SU-DHL-6 (cell line): ENCODE measurements around the gene HCAR1.

Experiments used
- H2AFZ ChIP-seq: fragments of 200-600 bp; sonication (generic); 2 replicates; pipeline ENCODE4 v1.6.1; 2014; ENCODE audit warnings: low read depth, mild to moderate bottlenecking, moderate library complexity, mixed read lengths, antibody characterized with exemption, low read length; ENCODE audit not compliant: severe bottlenecking
- H3F3A ChIP-seq: fragments of 200-600 bp; shearing (Covaris generic); 2 replicates; pipeline ENCODE4 v1.6.0; 2016; ENCODE audit warnings: antibody characterized with exemption, mild to moderate bottlenecking; ENCODE audit not compliant: insufficient read depth
- H3K27ac ChIP-seq: fragments of 200-600 bp; sonication (generic); 2 replicates; pipeline ENCODE4 v1.5.1; 2016; ENCODE audit warnings: low read depth, mild to moderate bottlenecking, low read length, moderate library complexity, mixed read lengths
- H3K27me3 ChIP-seq: fragments of 200-600 bp; sonication (generic), shearing (Covaris generic); 2 replicates; pipeline ENCODE4 v1.6.0; 2014; ENCODE audit warnings: mild to moderate bottlenecking, low read length
- H3K36me3 ChIP-seq: fragments of 200-600 bp; sonication (generic); 2 replicates; pipeline ENCODE4 v1.6.1; 2014; ENCODE audit warnings: mild to moderate bottlenecking, low read length, mixed read lengths
- H3K4me2 ChIP-seq: fragments of 300-600, 200-600 bp; shearing (Covaris generic), sonication (generic); 2 replicates; pipeline ENCODE4 v1.6.0; 2014; ENCODE audit warnings: low read length, low read depth, mild to moderate bottlenecking; ENCODE audit not compliant: poor library complexity, severe bottlenecking
- H3K4me3 ChIP-seq: fragments of 200-600 bp; sonication (generic); 2 replicates; pipeline ENCODE4 v1.5.1; 2014; ENCODE audit warnings: antibody characterized with exemption, low read length, mild to moderate bottlenecking, mixed read lengths; ENCODE audit not compliant: insufficient read depth, poor library complexity, severe bottlenecking
- H3K79me2 ChIP-seq: fragments of 200-600 bp; sonication (generic); 2 replicates; pipeline ENCODE4 v1.6.1; 2014; ENCODE audit warnings: mild to moderate bottlenecking, low read length, moderate library complexity; ENCODE audit not compliant: insufficient read depth
- H3K9ac ChIP-seq: fragments of 200-600 bp; sonication (generic); 2 replicates; pipeline ENCODE4 v1.7.0; 2014; ENCODE audit warnings: mild to moderate bottlenecking, low read length
- H3K9me2 ChIP-seq: fragments of 200-600 bp; sonication (generic); replicated peaks from 2 replicates; pipeline ENCODE4 v1.6.1; 2014; ENCODE audit warnings: low read length; ENCODE audit not compliant: insufficient read depth
- H3K9me3 ChIP-seq: fragments of 200-600 bp; sonication (generic); 2 replicates; pipeline ENCODE4 v1.6.1; 2014; ENCODE audit warnings: low read length, mixed read lengths; ENCODE audit not compliant: insufficient read depth
- H4K20me1 ChIP-seq: fragments of 200-600 bp; sonication (generic); 2 replicates; pipeline ENCODE4 v1.6.1; 2014; ENCODE audit warnings: low read depth, mild to moderate bottlenecking, antibody characterized with exemption, low read length, moderate library complexity, mixed read lengths
- EZH2phosphoT487 ChIP-seq: fragments of 200-600 bp; sonication (generic), shearing (Covaris generic); conservative IDR thresholded peaks from 2 replicates; pipeline ENCODE4 v1.6.1; 2018; ENCODE audit warnings: mild to moderate bottlenecking, antibody characterized with exemption, low read length, moderate library complexity, mixed read lengths
- TF ChIP-seq, protein P1 (sequence below): fragments of 200-600 bp; sonication (generic); IDR thresholded peaks from one replicate; pipeline ENCODE4 v1.5.1; 2017; ENCODE audit warnings: antibody characterized with exemption, mild to moderate bottlenecking, low read length, moderate library complexity; ENCODE audit not compliant: insufficient read depth, poor library complexity, severe bottlenecking

The HCAR1 gene

DNA sequence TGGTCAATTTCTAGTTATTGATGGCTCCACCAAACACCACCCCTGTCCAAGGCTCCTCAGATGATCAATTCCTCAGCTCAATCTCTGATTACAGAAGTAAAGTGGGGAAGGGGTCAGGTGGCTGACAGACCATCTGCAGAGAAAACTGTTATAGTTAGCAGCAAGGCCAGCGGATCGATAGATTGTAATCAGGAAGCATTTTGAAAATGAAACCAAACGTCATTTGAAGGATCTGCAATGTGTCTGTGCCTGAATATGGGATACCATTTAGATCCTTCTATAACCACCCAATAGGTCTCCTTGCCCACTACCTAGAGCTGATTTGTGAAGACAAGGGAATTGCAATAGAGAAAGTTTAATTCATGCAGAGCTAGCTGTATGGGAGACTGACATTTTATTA lies 39.1 kb downstream of the HCAR1 start:
- Histone ChIP-seq H3K27ac (no peak overlapping the region), H2AFZ (no peak overlapping the region), H3K4me2 (no peak overlapping the region)

GRCh38 chr12:122688291-122688690 lies 42.4 kb downstream of the HCAR1 start:
- no peaks in the 10 kb centered on the region for H3K9me3 ChIP-seq
- no peak overlapping the region for H3K9ac ChIP-seq
- H3K4me2 ChIP-seq: no peak overlapping the region
- no peaks in the 10 kb centered on the region for H3K9me2 ChIP-seq
- no peaks in the 10 kb centered on the region for H3K27me3 ChIP-seq
- TF ChIP-seq EZH2phosphoT487: no peak
- TF ChIP-seq, protein P1, sequence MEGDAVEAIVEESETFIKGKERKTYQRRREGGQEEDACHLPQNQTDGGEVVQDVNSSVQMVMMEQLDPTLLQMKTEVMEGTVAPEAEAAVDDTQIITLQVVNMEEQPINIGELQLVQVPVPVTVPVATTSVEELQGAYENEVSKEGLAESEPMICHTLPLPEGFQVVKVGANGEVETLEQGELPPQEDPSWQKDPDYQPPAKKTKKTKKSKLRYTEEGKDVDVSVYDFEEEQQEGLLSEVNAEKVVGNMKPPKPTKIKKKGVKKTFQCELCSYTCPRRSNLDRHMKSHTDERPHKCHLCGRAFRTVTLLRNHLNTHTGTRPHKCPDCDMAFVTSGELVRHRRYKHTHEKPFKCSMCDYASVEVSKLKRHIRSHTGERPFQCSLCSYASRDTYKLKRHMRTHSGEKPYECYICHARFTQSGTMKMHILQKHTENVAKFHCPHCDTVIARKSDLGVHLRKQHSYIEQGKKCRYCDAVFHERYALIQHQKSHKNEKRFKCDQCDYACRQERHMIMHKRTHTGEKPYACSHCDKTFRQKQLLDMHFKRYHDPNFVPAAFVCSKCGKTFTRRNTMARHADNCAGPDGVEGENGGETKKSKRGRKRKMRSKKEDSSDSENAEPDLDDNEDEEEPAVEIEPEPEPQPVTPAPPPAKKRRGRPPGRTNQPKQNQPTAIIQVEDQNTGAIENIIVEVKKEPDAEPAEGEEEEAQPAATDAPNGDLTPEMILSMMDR: no peak
- no peak overlapping the region for H2AFZ ChIP-seq
- H3K36me3 ChIP-seq: no peaks in the 10 kb centered on the region
- no peak overlapping the region for H3K27ac ChIP-seq
- no peaks in the 10 kb centered on the region for H3F3A ChIP-seq
- H3K4me3 ChIP-seq: no peak overlapping the region
- H3K79me2 ChIP-seq: no peaks in the 10 kb centered on the region
- H4K20me1 ChIP-seq: no peaks in the 10 kb centered on the region

More for the DNA sequence above, 39.1 kb downstream of the HCAR1 start:
- Histone ChIP-seq H3K36me3 (no peaks in the 10 kb centered on the region), H4K20me1 (no peaks in the 10 kb centered on the region), H3F3A (no peaks in the 10 kb centered on the region), H3K9me3 (no peaks in the 10 kb centered on the region), H3K4me3 (no peak overlapping the region), H3K27me3 (no peaks in the 10 kb centered on the region), H3K79me2 (no peaks in the 10 kb centered on the region), H3K9me2 (no peaks in the 10 kb centered on the region), H3K9ac (no peak overlapping the region)
- TF ChIP-seq, protein P1: no peak
- no peak for TF ChIP-seq EZH2phosphoT487

- no peaks in the 10 kb centered on the region for H3K36me3 ChIP-seq
- H3K27ac ChIP-seq: no peak overlapping the region
- H2AFZ ChIP-seq: no peak overlapping the region
- H3K79me2 ChIP-seq: no peaks in the 10 kb centered on the region
- no peak overlapping the region for H3K4me2 ChIP-seq
- no peak overlapping the region for H3K9ac ChIP-seq
- no peaks in the 10 kb centered on the region for H3K9me3 ChIP-seq
- TF ChIP-seq, protein P1: no peak
- TF ChIP-seq EZH2phosphoT487: no peak
- no peaks in the 10 kb centered on the region for H3K27me3 ChIP-seq
- H3F3A ChIP-seq: no peaks in the 10 kb centered on the region
- no peak overlapping the region for H3K4me3 ChIP-seq
- no peaks in the 10 kb centered on the region for H4K20me1 ChIP-seq
- H3K9me2 ChIP-seq: no peaks in the 10 kb centered on the region
Measured at GRCh38 chr12:122687086-122687485, 43.6 kb downstream of the HCAR1 start.

DNA sequence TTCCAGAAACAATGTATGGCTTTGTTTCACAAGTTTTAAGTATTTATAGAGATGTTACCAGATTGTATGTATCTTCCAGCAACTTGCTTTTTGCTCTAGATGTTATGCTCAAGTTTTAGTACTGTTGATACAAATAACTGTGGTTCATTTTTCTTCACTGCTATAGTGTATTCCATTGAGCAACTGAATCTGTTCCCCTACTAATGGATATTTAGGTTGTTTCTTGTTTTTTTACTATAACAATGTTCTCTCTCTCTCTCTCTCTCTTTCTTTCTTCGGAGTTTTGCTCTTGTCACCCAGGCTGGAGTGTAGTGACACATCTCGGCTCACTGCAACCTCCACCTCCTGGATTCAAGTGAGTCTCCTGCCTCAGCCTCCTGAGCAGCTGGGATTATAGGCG lies 44.1 kb downstream of the HCAR1 start:
- Histone ChIP-seq H3K27ac (no peak overlapping the region), H3K27me3 (no peaks in the 10 kb centered on the region), H3F3A (no peaks in the 10 kb centered on the region), H3K79me2 (no peaks in the 10 kb centered on the region), H3K36me3 (no peaks in the 10 kb centered on the region), H4K20me1 (no peaks in the 10 kb centered on the region), H3K4me3 (no peak overlapping the region), H3K9ac (no peak overlapping the region), H3K4me2 (no peak overlapping the region), H2AFZ (no peak overlapping the region), H3K9me2 (no peaks in the 10 kb centered on the region), H3K9me3 (no peaks in the 10 kb centered on the region)
- TF ChIP-seq EZH2phosphoT487: no peak
- TF ChIP-seq, protein P1: no peak
